WTC11 (cell line): ENCODE measurements around the gene HOXA5. TPM values are rescaled to one million over a fixed set of nuclear protein-coding genes. Genes with fewer than 3 reads are reported as not detected.

ENCODE experiments used
- ATAC-seq: fragments of 200-7000 bp; cut with Tn5 transposase; 2 replicates; pipeline ENCODE4 v1.10.0; 2021; ENCODE audit warnings: mild to moderate bottlenecking, moderate library complexity
- CTCF ChIA-PET: fragments of 300-600 bp; sonication (Branson Sonifier 250); formaldehyde crosslinking; loops from one replicate; lab custom pipeline; 2021; ENCODE audit warnings: antibody characterized with exemption; lab: Charles Lee
- POLR2A ChIA-PET: fragments of 350-600 bp; sonication (Branson Sonifier 250); formaldehyde crosslinking; loops from one replicate; lab custom pipeline; 2021; ENCODE audit warnings: antibody characterized with exemption; lab: Charles Lee
- DNase-seq: peaks from one replicate; pipeline ENCODE4 v3.0.0; 2021; ENCODE audit warnings: low spot score
- H3K27ac Mint-ChIP-seq: 2 replicates; pipeline ENCODE4 v1.8.0; 2021; ENCODE audit warnings: mixed read lengths
- H3K27me3 Mint-ChIP-seq: 2 replicates; pipeline ENCODE4 v1.8.0; 2021; ENCODE audit warnings: low read depth, mild to moderate bottlenecking, moderate library complexity, mixed read lengths
- H3K36me3 Mint-ChIP-seq: 2 replicates; pipeline ENCODE4 v1.8.0; 2021; ENCODE audit warnings: mixed read lengths
- H3K4me1 Mint-ChIP-seq: 2 replicates; pipeline ENCODE4 v1.8.0; 2022; ENCODE audit warnings: mixed read lengths
- H3K4me3 Mint-ChIP-seq: 2 replicates; pipeline ENCODE4 v1.8.0; 2021; ENCODE audit warnings: mild to moderate bottlenecking, moderate library complexity, mixed read lengths
- H3K9me3 Mint-ChIP-seq: 2 replicates; pipeline ENCODE4 v1.8.0; 2021; ENCODE audit warnings: mixed read lengths
- ATF1 ChIP-seq: sonication (generic); formaldehyde crosslinking; IDR thresholded peaks from 2 replicates; pipeline ENCODE4 v1.8.1; 2023; ENCODE audit warnings: mild to moderate bottlenecking, moderate library complexity, missing genetic modification reagents
- CREB1 ChIP-seq: sonication (generic); formaldehyde crosslinking; IDR thresholded peaks from 2 replicates; pipeline ENCODE4 v1.8.0; 2023; ENCODE audit warnings: mild to moderate bottlenecking, missing genetic modification reagents
- GTF2I ChIP-seq: fragments of 250-450 bp; sonication (Bioruptor Pico); conservative IDR thresholded peaks from 2 replicates; pipeline ENCODE4 v1.4.0; 2021; ENCODE audit warnings: mild to moderate bottlenecking
- KAT7 ChIP-seq: sonication (generic); formaldehyde crosslinking; IDR thresholded peaks from 2 replicates; pipeline ENCODE4 v1.8.1; 2023; ENCODE audit warnings: missing genetic modification reagents, mild to moderate bottlenecking, borderline replicate concordance
- NFATC4 ChIP-seq: fragments of 250-450 bp; sonication (Bioruptor Pico); IDR thresholded peaks from 2 replicates; pipeline ENCODE4 v1.9.0; 2021; ENCODE audit warnings: mild to moderate bottlenecking
- NFE2L1 ChIP-seq: sonication (generic); formaldehyde crosslinking; IDR thresholded peaks from 2 replicates; pipeline ENCODE4 v1.8.1; 2023; ENCODE audit warnings: missing genetic modification reagents
- RELA ChIP-seq: sonication (generic); formaldehyde crosslinking; IDR thresholded peaks from 2 replicates; pipeline ENCODE4 v1.8.1; 2022; ENCODE audit warnings: missing genetic modification reagents, mild to moderate bottlenecking, borderline replicate concordance
- SOX15 ChIP-seq: fragments of 250-450 bp; sonication (Bioruptor Pico); IDR thresholded peaks from 2 replicates; pipeline ENCODE4 v1.9.0; 2021; ENCODE audit warnings: mild to moderate bottlenecking
- ZNF219 ChIP-seq: sonication (generic); formaldehyde crosslinking; IDR thresholded peaks from 2 replicates; pipeline ENCODE4 v1.8.0; 2023; ENCODE audit warnings: missing genetic modification reagents, mild to moderate bottlenecking, borderline replicate concordance
- total RNA-seq: library from RNA; stranded (reverse); gene quantifications from 3 replicates; pipeline ENCODE4 v1.2.3, GENCODE V29; 2021
- TF ChIP-seq, protein P1 (sequence below): sonication (generic); formaldehyde crosslinking; conservative IDR thresholded peaks from 2 replicates; pipeline ENCODE4 v1.8.1; 2023; ENCODE audit warnings: mild to moderate bottlenecking, low read depth, missing genetic modification reagents, moderate library complexity
- TF ChIP-seq, protein P2 (sequence below): sonication (generic); formaldehyde crosslinking; IDR thresholded peaks from 2 replicates; pipeline ENCODE4 v1.8.1; 2023; ENCODE audit warnings: mild to moderate bottlenecking, missing genetic modification reagents
- TF ChIP-seq, protein P3 (sequence below): sonication (generic); formaldehyde crosslinking; IDR thresholded peaks from 2 replicates; pipeline ENCODE4 v1.8.1; 2023; ENCODE audit warnings: mild to moderate bottlenecking, missing genetic modification reagents, borderline replicate concordance
- TF ChIP-seq, protein P4 (sequence below): sonication (generic); formaldehyde crosslinking; IDR thresholded peaks from 2 replicates; pipeline ENCODE4 v1.8.1; 2022; ENCODE audit warnings: low read depth, mild to moderate bottlenecking, moderate library complexity, missing genetic modification reagents, borderline replicate concordance
- TF ChIP-seq, protein P5 (sequence below): sonication (generic); formaldehyde crosslinking; IDR thresholded peaks from 2 replicates; pipeline ENCODE4 v1.8.0; 2022; ENCODE audit warnings: mild to moderate bottlenecking, missing genetic modification reagents
- TF ChIP-seq, protein P6 (sequence below): fragments of 250-450 bp; sonication (Bioruptor Pico); IDR thresholded peaks from 2 replicates; pipeline ENCODE4 v1.9.0; 2021; ENCODE audit warnings: mild to moderate bottlenecking, borderline replicate concordance
- TF ChIP-seq, protein P7 (sequence below): sonication (generic); formaldehyde crosslinking; IDR thresholded peaks from 2 replicates; pipeline ENCODE4 v1.8.1; 2023; ENCODE audit warnings: mild to moderate bottlenecking, missing genetic modification reagents, moderate library complexity

Gene HOXA5
- total RNA-seq, 1 experiment from 2014 or later, result not detected

DNA sequence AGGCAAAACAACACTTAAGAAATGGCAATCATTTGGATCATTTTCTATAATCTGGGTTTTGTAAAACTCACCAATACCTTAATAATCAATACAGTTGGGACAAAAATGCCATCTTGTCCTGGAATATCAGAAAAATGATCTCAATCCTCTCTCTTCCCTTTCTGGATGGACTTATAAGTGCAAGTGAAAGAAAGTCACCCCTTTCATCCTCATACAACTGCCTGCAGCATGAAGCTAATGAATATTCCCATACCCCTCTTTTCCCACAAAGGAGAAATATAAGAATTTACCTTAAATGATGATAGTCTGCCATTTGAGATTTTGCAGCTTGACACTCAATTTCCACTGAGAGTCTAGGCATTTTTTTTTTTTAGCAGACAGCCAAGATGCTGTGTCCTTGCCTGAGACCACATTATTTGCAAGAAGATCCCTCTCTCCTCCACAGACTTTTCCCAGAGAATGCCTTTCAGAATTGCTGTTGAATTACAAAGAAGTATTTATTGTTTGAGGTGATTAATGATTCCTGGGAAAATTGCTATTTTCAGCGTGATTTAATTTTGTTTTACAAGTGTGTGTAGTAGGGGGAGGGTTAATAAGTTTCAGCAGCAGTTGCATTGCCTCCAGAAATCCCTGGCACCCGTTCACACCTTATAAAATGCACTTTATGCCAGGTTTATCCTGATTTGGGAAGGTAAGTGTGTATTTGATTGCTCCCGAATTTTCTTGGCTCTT is 16.7 kb downstream of the HOXA5 start:
- no peaks in the 10 kb centered on the region for H3K36me3 Mint-ChIP-seq
- ATAC-seq, result no peak
- no peak for TF ChIP-seq ZNF219 (CRISPR knock-in tag)
- no peak for TF ChIP-seq RELA (CRISPR knock-in tag)
- H3K27me3 Mint-ChIP-seq, result peaks cover 96% of the 10 kb centered on the region
- H3K27ac Mint-ChIP-seq, result no peak overlapping the region
- ChIA-PET POLR2A (no interaction called here), CTCF (no interaction called here)
- H3K4me1 Mint-ChIP-seq, result peaks cover 17% of the 10 kb centered on the region
- H3K9me3 Mint-ChIP-seq, result no peaks in the 10 kb centered on the region
- H3K4me3 Mint-ChIP-seq, result no peak overlapping the region
- DNase-seq, result no peak

DNA sequence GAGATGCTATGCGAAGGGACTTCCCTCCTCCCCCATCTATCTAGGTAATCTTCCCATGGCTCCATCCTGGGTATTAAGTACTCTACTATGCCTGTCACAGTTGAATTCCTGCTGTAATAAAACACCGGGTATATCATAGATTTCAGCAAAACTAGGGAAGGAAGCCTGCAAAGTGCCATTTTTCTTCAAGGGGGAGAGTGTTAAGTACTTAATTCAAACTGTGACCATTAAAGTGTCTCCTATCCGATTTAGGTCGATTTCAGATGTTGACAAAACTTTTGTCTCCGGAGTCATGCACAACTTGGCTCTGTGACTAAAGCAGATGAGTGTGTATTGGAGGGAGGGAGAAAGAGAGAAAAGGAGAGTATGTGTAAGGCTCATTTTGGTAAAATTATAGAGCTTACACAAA is 17.5 kb downstream of the HOXA5 start:
- ATAC-seq, result no peak
- peaks cover 12% of the 10 kb centered on the region for H3K4me1 Mint-ChIP-seq
- no peaks in the 10 kb centered on the region for H3K9me3 Mint-ChIP-seq
- H3K27ac Mint-ChIP-seq, result no peak overlapping the region
- H3K27me3 Mint-ChIP-seq, result peaks cover 96% of the 10 kb centered on the region
- no peaks in the 10 kb centered on the region for H3K36me3 Mint-ChIP-seq
- no peak for DNase-seq
- CTCF ChIA-PET, result no interaction called here
- H3K4me3 Mint-ChIP-seq, result no peak overlapping the region
- POLR2A ChIA-PET, result no interaction called here
- TF ChIP-seq ATF1 (CRISPR knock-in tag), result no peak
- TF ChIP-seq CREB1 (CRISPR knock-in tag), result no peak
- TF ChIP-seq GTF2I, result no peak
- TF ChIP-seq, protein P1, sequence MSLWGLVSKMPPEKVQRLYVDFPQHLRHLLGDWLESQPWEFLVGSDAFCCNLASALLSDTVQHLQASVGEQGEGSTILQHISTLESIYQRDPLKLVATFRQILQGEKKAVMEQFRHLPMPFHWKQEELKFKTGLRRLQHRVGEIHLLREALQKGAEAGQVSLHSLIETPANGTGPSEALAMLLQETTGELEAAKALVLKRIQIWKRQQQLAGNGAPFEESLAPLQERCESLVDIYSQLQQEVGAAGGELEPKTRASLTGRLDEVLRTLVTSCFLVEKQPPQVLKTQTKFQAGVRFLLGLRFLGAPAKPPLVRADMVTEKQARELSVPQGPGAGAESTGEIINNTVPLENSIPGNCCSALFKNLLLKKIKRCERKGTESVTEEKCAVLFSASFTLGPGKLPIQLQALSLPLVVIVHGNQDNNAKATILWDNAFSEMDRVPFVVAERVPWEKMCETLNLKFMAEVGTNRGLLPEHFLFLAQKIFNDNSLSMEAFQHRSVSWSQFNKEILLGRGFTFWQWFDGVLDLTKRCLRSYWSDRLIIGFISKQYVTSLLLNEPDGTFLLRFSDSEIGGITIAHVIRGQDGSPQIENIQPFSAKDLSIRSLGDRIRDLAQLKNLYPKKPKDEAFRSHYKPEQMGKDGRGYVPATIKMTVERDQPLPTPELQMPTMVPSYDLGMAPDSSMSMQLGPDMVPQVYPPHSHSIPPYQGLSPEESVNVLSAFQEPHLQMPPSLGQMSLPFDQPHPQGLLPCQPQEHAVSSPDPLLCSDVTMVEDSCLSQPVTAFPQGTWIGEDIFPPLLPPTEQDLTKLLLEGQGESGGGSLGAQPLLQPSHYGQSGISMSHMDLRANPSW (CRISPR knock-in tag), result no peak
- TF ChIP-seq NFE2L1, result no peak
- TF ChIP-seq NFATC4 (CRISPR knock-in tag), result no peak
- TF ChIP-seq, protein P2, sequence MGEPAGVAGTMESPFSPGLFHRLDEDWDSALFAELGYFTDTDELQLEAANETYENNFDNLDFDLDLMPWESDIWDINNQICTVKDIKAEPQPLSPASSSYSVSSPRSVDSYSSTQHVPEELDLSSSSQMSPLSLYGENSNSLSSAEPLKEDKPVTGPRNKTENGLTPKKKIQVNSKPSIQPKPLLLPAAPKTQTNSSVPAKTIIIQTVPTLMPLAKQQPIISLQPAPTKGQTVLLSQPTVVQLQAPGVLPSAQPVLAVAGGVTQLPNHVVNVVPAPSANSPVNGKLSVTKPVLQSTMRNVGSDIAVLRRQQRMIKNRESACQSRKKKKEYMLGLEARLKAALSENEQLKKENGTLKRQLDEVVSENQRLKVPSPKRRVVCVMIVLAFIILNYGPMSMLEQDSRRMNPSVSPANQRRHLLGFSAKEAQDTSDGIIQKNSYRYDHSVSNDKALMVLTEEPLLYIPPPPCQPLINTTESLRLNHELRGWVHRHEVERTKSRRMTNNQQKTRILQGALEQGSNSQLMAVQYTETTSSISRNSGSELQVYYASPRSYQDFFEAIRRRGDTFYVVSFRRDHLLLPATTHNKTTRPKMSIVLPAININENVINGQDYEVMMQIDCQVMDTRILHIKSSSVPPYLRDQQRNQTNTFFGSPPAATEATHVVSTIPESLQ, result no peak
- no peak for TF ChIP-seq KAT7
- TF ChIP-seq, protein P3, sequence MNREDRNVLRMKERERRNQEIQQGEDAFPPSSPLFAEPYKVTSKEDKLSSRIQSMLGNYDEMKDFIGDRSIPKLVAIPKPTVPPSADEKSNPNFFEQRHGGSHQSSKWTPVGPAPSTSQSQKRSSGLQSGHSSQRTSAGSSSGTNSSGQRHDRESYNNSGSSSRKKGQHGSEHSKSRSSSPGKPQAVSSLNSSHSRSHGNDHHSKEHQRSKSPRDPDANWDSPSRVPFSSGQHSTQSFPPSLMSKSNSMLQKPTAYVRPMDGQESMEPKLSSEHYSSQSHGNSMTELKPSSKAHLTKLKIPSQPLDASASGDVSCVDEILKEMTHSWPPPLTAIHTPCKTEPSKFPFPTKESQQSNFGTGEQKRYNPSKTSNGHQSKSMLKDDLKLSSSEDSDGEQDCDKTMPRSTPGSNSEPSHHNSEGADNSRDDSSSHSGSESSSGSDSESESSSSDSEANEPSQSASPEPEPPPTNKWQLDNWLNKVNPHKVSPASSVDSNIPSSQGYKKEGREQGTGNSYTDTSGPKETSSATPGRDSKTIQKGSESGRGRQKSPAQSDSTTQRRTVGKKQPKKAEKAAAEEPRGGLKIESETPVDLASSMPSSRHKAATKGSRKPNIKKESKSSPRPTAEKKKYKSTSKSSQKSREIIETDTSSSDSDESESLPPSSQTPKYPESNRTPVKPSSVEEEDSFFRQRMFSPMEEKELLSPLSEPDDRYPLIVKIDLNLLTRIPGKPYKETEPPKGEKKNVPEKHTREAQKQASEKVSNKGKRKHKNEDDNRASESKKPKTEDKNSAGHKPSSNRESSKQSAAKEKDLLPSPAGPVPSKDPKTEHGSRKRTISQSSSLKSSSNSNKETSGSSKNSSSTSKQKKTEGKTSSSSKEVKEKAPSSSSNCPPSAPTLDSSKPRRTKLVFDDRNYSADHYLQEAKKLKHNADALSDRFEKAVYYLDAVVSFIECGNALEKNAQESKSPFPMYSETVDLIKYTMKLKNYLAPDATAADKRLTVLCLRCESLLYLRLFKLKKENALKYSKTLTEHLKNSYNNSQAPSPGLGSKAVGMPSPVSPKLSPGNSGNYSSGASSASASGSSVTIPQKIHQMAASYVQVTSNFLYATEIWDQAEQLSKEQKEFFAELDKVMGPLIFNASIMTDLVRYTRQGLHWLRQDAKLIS (CRISPR knock-in tag), result no peak
- TF ChIP-seq SOX15 (CRISPR knock-in tag), result no peak
- TF ChIP-seq, protein P4, sequence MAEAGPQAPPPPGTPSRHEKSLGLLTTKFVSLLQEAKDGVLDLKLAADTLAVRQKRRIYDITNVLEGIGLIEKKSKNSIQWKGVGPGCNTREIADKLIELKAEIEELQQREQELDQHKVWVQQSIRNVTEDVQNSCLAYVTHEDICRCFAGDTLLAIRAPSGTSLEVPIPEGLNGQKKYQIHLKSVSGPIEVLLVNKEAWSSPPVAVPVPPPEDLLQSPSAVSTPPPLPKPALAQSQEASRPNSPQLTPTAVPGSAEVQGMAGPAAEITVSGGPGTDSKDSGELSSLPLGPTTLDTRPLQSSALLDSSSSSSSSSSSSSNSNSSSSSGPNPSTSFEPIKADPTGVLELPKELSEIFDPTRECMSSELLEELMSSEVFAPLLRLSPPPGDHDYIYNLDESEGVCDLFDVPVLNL (CRISPR knock-in tag), result no peak
- TF ChIP-seq, protein P5, sequence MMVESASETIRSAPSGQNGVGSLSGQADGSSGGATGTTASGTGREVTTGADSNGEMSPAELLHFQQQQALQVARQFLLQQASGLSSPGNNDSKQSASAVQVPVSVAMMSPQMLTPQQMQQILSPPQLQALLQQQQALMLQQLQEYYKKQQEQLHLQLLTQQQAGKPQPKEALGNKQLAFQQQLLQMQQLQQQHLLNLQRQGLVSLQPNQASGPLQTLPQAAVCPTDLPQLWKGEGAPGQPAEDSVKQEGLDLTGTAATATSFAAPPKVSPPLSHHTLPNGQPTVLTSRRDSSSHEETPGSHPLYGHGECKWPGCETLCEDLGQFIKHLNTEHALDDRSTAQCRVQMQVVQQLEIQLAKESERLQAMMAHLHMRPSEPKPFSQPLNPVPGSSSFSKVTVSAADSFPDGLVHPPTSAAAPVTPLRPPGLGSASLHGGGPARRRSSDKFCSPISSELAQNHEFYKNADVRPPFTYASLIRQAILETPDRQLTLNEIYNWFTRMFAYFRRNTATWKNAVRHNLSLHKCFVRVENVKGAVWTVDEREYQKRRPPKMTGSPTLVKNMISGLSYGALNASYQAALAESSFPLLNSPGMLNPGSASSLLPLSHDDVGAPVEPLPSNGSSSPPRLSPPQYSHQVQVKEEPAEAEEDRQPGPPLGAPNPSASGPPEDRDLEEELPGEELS (CRISPR knock-in tag), result no peak
- TF ChIP-seq, protein P6, sequence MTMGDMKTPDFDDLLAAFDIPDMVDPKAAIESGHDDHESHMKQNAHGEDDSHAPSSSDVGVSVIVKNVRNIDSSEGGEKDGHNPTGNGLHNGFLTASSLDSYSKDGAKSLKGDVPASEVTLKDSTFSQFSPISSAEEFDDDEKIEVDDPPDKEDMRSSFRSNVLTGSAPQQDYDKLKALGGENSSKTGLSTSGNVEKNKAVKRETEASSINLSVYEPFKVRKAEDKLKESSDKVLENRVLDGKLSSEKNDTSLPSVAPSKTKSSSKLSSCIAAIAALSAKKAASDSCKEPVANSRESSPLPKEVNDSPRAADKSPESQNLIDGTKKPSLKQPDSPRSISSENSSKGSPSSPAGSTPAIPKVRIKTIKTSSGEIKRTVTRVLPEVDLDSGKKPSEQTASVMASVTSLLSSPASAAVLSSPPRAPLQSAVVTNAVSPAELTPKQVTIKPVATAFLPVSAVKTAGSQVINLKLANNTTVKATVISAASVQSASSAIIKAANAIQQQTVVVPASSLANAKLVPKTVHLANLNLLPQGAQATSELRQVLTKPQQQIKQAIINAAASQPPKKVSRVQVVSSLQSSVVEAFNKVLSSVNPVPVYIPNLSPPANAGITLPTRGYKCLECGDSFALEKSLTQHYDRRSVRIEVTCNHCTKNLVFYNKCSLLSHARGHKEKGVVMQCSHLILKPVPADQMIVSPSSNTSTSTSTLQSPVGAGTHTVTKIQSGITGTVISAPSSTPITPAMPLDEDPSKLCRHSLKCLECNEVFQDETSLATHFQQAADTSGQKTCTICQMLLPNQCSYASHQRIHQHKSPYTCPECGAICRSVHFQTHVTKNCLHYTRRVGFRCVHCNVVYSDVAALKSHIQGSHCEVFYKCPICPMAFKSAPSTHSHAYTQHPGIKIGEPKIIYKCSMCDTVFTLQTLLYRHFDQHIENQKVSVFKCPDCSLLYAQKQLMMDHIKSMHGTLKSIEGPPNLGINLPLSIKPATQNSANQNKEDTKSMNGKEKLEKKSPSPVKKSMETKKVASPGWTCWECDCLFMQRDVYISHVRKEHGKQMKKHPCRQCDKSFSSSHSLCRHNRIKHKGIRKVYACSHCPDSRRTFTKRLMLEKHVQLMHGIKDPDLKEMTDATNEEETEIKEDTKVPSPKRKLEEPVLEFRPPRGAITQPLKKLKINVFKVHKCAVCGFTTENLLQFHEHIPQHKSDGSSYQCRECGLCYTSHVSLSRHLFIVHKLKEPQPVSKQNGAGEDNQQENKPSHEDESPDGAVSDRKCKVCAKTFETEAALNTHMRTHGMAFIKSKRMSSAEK (CRISPR knock-in tag), result no peak
- TF ChIP-seq, protein P7, sequence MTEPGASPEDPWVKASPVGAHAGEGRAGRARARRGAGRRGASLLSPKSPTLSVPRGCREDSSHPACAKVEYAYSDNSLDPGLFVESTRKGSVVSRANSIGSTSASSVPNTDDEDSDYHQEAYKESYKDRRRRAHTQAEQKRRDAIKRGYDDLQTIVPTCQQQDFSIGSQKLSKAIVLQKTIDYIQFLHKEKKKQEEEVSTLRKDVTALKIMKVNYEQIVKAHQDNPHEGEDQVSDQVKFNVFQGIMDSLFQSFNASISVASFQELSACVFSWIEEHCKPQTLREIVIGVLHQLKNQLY (CRISPR knock-in tag), result no peak
- no peak for TF ChIP-seq RELA (CRISPR knock-in tag)
